Upper lobe of right lung (tissue), 1 donor: ENCODE measurements around the gene STXBP3. TPM values are rescaled to one million over a fixed set of nuclear protein-coding genes. Genes with fewer than 3 reads are reported as not detected.
A peak's percentile ranks its signal among the peaks of the same experiment; 100 is the strongest.

ENCODE experiments used
- ATAC-seq: fragments of 200-7000 bp; cut with Tn5 transposase; one replicate; pipeline ENCODE4 v1.9.1; 2020; ENCODE audit warnings: mild to moderate bottlenecking, moderate library complexity
- DNase-seq: peaks from one replicate; pipeline ENCODE4 v3.0.0-alpha.2; 2020
- H3K27ac ChIP-seq: fragments of 200-600 bp; one replicate; pipeline ENCODE4 v1.8.0; 2022
- H3K27me3 ChIP-seq: fragments of 200-600 bp; one replicate; pipeline ENCODE4 v1.8.0; 2022; ENCODE audit warnings: mild to moderate bottlenecking
- H3K36me3 ChIP-seq: fragments of 200-600 bp; one replicate; pipeline ENCODE4 v1.8.0; 2022
- H3K4me1 ChIP-seq: fragments of 200-600 bp; one replicate; pipeline ENCODE4 v1.8.0; 2022
- H3K4me3 ChIP-seq: fragments of 200-600 bp; one replicate; pipeline ENCODE4 v1.8.0; 2022; ENCODE audit warnings: mild to moderate bottlenecking
- H3K9me3 ChIP-seq: fragments of 200-600 bp; one replicate; pipeline ENCODE4 v1.8.0; 2022
- CTCF ChIP-seq: fragments of 200-600 bp; IDR thresholded peaks from one replicate; pipeline ENCODE4 v1.8.0; 2022; ENCODE audit warnings: antibody characterized with exemption
- intact Hi-C: fragments of 100-400 bp; cut with DNase I; formaldehyde crosslinking; loops from one replicate; pipeline ENCODE4 v1.11.0; 2022
- total RNA-seq: library from RNA; stranded (reverse); fragmentation: NEBNext Ultra II Directional; extraction: Animal tissue kit (Norgen Biotek cat#: 25700); gene quantifications from one replicate; pipeline ENCODE4 v1.2.1, GENCODE V29; 2021
- donor health status: DM: no; HTN: yes; CAD: no; lungs with severe emphysema.

Gene STXBP3
- total RNA-seq, 1 donor from 2014 or later = 54.1 TPM

- no peak for DNase-seq
- Histone ChIP-seq H3K27ac (peak overlapping the region; percentile 96), H3K4me3 (peak overlapping the region; percentile 74), H3K36me3 (peaks cover 2% of the 10 kb centered on the region), H3K4me1 (peaks cover 11% of the 10 kb centered on the region), H3K9me3 (no peaks in the 10 kb centered on the region), H3K27me3 (no peaks in the 10 kb centered on the region)
- no peak for TF ChIP-seq CTCF
- no peak for ATAC-seq
- intact Hi-C loops = no loop called here
Measured at GRCh38 chr1:108745980-108746381, 493 bp upstream of the STXBP3 start.

GRCh38 chr1:108747171-108747850 lies 837 bp downstream of the STXBP3 start:
- peak; percentile 81 for ATAC-seq
- intact Hi-C loops = no loop called here
- DNase-seq = peak; percentile 83

GRCh38 chr1:108747898-108748297 lies 1.4 kb downstream of the STXBP3 start:
- H3K4me1 ChIP-seq = peaks cover 11% of the 10 kb centered on the region
- peak overlapping the region; percentile 74 for H3K4me3 ChIP-seq
- TF ChIP-seq CTCF = no peak
- H3K36me3 ChIP-seq = peaks cover 9% of the 10 kb centered on the region
- no peaks in the 10 kb centered on the region for H3K27me3 ChIP-seq
- DNase-seq (no peak), ATAC-seq (no peak)
- intact Hi-C loops = no loop called here
- no peak overlapping the region for H3K27ac ChIP-seq
- H3K9me3 ChIP-seq = no peaks in the 10 kb centered on the region

More at GRCh38 chr1:108747171-108747850, 837 bp downstream of the STXBP3 start:
- peaks cover 4% of the 10 kb centered on the region for H3K36me3 ChIP-seq
- TF ChIP-seq CTCF = no peak
- H3K27me3 ChIP-seq = no peaks in the 10 kb centered on the region
- no peaks in the 10 kb centered on the region for H3K9me3 ChIP-seq
- peak overlapping the region; percentile 96 for H3K27ac ChIP-seq
- peaks cover 11% of the 10 kb centered on the region for H3K4me1 ChIP-seq
- peak overlapping the region; percentile 74 for H3K4me3 ChIP-seq

GRCh38 chr1:108749081-108749480 lies 2.6 kb downstream of the STXBP3 start:
- Histone ChIP-seq H3K9me3 (no peaks in the 10 kb centered on the region), H3K4me1 (peaks cover 11% of the 10 kb centered on the region), H3K36me3 (peaks cover 21% of the 10 kb centered on the region), H3K4me3 (no peak overlapping the region), H3K27ac (no peak overlapping the region), H3K27me3 (no peaks in the 10 kb centered on the region)
- no peak for TF ChIP-seq CTCF
- ATAC-seq (no peak), DNase-seq (no peak)
- intact Hi-C loops = no loop called here

GRCh38 chr1:108750476-108751181 lies 4.2 kb downstream of the STXBP3 start:
- Histone ChIP-seq H3K4me3 (no peak overlapping the region), H3K27ac (no peak overlapping the region), H3K36me3 (peaks cover 35% of the 10 kb centered on the region), H3K9me3 (no peaks in the 10 kb centered on the region), H3K4me1 (peaks cover 11% of the 10 kb centered on the region), H3K27me3 (no peaks in the 10 kb centered on the region)
- intact Hi-C loops = no loop called here
- DNase-seq (no peak), ATAC-seq (no peak)
- TF ChIP-seq CTCF = no peak
